ENCODE measurements around the gene CRACDL.

DNA sequence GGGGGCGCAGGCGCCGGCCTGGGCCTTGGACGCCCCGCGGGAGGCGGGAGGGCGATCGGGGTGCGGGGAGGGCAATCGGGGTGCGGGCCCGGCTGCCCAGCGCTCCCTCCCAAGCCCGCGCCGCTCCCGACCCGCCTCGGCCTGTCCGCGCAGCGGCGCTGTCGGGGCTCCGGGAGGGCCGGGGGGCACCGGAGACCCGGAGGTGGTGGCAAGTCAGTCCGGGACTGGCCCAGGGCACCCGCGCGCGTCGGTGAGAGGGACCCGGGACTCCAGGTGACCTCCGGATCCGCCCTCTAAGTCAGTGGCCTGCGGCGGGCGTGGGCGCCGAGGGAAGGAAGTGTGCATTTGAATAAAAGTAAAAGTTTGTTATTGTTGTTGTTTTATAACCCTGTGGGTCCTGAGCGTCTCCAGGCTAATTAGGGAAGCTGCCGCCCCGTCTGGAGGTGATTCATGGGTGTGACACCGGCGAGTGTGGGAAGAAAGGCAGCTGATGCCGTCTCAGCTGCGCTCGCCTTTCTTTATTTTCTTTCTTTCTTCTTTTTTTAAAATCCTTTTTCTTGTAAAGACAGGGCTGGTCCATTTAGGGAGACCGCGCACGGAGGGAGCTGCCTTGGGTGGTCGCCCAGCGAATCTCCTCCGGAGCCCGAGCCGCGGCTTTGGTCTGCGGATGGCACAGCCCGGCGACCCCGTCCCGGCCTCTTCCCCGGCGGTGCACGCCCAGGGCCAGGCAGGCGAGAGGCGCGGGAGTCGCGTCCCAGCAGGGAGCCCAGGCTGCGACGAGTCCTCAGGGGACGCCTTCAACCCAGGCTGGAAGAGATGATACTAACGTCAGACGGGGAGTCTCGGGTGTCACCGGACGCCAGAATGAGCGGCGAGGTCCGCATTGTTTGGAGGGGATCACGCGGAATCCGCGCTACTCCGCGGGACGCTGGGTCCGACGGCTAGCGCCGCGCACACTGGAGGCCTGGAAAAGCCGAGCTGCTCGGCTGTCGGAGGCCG, 627 bp upstream of the CRACDL start:
- TF ChIP-seq ZBTB7A (IDR thresholded peaks at IDR 0.05; ENCODE audit: low read depth) (peak; percentile 62; the same call in 1 of the 2 replicates), YY1 (IDR thresholded peaks at IDR 0.05; ENCODE audit: low read depth) (no peak), TAF1 (IDR thresholded peaks at IDR 0.05; ENCODE audit: low read depth) (no peak), RAD21 (IDR thresholded peaks at IDR 0.05; ENCODE audit: low read depth) (no peak), TEAD4 (IDR thresholded peaks at IDR 0.05) (no peak), USF1 (IDR thresholded peaks at IDR 0.05) (no peak), CREB1 (IDR thresholded peaks at IDR 0.05; ENCODE audit: low read depth) (no peak), FOXM1 (IDR thresholded peaks at IDR 0.05; ENCODE audit: borderline replicate concordance, low read depth) (no peak), EP300 (IDR thresholded peaks at IDR 0.05; ENCODE audit: borderline replicate concordance) (no peak), CEBPB (IDR thresholded peaks at IDR 0.05) (no peak), NFIC (IDR thresholded peaks at IDR 0.05) (no peak)
- TF ChIP-seq, protein P1, sequence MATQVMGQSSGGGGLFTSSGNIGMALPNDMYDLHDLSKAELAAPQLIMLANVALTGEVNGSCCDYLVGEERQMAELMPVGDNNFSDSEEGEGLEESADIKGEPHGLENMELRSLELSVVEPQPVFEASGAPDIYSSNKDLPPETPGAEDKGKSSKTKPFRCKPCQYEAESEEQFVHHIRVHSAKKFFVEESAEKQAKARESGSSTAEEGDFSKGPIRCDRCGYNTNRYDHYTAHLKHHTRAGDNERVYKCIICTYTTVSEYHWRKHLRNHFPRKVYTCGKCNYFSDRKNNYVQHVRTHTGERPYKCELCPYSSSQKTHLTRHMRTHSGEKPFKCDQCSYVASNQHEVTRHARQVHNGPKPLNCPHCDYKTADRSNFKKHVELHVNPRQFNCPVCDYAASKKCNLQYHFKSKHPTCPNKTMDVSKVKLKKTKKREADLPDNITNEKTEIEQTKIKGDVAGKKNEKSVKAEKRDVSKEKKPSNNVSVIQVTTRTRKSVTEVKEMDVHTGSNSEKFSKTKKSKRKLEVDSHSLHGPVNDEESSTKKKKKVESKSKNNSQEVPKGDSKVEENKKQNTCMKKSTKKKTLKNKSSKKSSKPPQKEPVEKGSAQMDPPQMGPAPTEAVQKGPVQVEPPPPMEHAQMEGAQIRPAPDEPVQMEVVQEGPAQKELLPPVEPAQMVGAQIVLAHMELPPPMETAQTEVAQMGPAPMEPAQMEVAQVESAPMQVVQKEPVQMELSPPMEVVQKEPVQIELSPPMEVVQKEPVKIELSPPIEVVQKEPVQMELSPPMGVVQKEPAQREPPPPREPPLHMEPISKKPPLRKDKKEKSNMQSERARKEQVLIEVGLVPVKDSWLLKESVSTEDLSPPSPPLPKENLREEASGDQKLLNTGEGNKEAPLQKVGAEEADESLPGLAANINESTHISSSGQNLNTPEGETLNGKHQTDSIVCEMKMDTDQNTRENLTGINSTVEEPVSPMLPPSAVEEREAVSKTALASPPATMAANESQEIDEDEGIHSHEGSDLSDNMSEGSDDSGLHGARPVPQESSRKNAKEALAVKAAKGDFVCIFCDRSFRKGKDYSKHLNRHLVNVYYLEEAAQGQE (IDR thresholded peaks at IDR 0.05; ENCODE audit: low read depth): no peak
- TF ChIP-seq, protein P2, sequence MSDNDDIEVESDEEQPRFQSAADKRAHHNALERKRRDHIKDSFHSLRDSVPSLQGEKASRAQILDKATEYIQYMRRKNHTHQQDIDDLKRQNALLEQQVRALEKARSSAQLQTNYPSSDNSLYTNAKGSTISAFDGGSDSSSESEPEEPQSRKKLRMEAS (IDR thresholded peaks at IDR 0.05): no peak
